HCT116 (cell line): ENCODE data around the gene AUTS2. TPM values are rescaled to one million over a fixed set of nuclear protein-coding genes. Genes with fewer than 3 reads are reported as not detected.

Source experiments
- ATAC-seq: fragments of 200-7000 bp; cut with Tn5 transposase; 2 replicates; pipeline ENCODE4 v1.9.1; 2020; ENCODE audit warnings: mild to moderate bottlenecking, moderate library complexity
- BruUV-seq: library from RNA; stranded (reverse); fragments of 400-500 nt; replicated peaks from 2 replicates; lab custom pipeline; 2021; lab: Mats Ljungman, UMichigan
- CTCF ChIA-PET: fragments of 300-600 bp; sonication (Branson Sonifier 250); formaldehyde crosslinking; loops from one replicate; lab custom pipeline; 2021; ENCODE audit warnings: antibody characterized with exemption; lab: Charles Lee
- POLR2A ChIA-PET: fragments of 300-600, 350-600 bp; sonication (Branson Sonifier 250); formaldehyde crosslinking; loops from one replicate; lab custom pipeline; 2021; ENCODE audit warnings: antibody characterized with exemption; lab: Charles Lee
- RAD21 ChIA-PET, 2 experiments: fragments of 300-600 bp; sonication (Branson Sonifier 250); formaldehyde crosslinking; loops; one replicate each; lab custom pipeline; 2023; ENCODE audit warnings: low total read pairs in 2 of 2; ENCODE audit not compliant: uncharacterized antibody in 2 of 2, unreplicated experiment in 2 of 2, low non-redundant PET in 1 of 2; lab: Charles Lee
- DNase-seq: peaks from one replicate; pipeline ENCODE4 v3.0.0-alpha.2; 2010; ENCODE audit warnings: low read depth, low spot score
- H2AFZ ChIP-seq: fragments of 200-600 bp; shearing (Covaris generic), sonication (generic); 2 replicates; pipeline ENCODE4 v1.6.1; 2017; ENCODE audit warnings: low read depth, mixed run types, mixed read lengths, antibody characterized with exemption, low read length; ENCODE audit not compliant: poor library complexity, severe bottlenecking
- H3K27ac ChIP-seq: 2 replicates; pipeline ENCODE4 v1.5.1; 2012; ENCODE audit warnings: low read depth, low read length
- H3K27me3 ChIP-seq: fragments of 200-600 bp; sonication (generic); 2 replicates; pipeline ENCODE4 v1.6.1; 2016; ENCODE audit warnings: mixed run types, low read length, mixed read lengths; ENCODE audit not compliant: insufficient read depth
- H3K36me3 ChIP-seq, 2 experiments: fragments of 200-500 bp in 1 of 2; fragments of 200-600 bp in 1 of 2; sonication (Bioruptor generic) in 1 of 2; sonication (generic) in 1 of 2; 2 replicates each; pipeline versions ENCODE4 v1.5.1 to v1.6.1; 2014 to 2016; ENCODE audit warnings: low read length in 2 of 2, inconsistent platforms in 1 of 2, mixed read lengths in 1 of 2, mixed run types in 1 of 2; ENCODE audit not compliant: insufficient read depth in 2 of 2, control insufficient read depth in 1 of 2
- H3K4me1 ChIP-seq, 2 experiments: fragments of 200-600 bp in 1 of 2; sonication (generic) in 1 of 2; 2 replicates each; pipeline versions ENCODE4 v1.5.1 to v1.6.1; 2012 to 2017; ENCODE audit warnings: low read length in 2 of 2, inconsistent platforms in 1 of 2, mild to moderate bottlenecking in 1 of 2, mixed read lengths in 1 of 2, mixed run types in 1 of 2, moderate library complexity in 1 of 2; ENCODE audit not compliant: insufficient read depth in 2 of 2, control insufficient read depth in 1 of 2
- H3K4me2 ChIP-seq: fragments of 200-600 bp; sonication (generic); 2 replicates; pipeline ENCODE4 v1.6.1; 2017; ENCODE audit warnings: mixed run types, low read length, mixed read lengths
- H3K4me3 ChIP-seq, 2 experiments: fragments of 200-600 bp in 1 of 2; sonication (generic) in 1 of 2; replicated peaks in 1 of 2; 2 replicates each; pipeline ENCODE4 v1.5.1; 2011 to 2016; ENCODE audit warnings: low read length in 2 of 2, control low read depth in 1 of 2, low read depth in 1 of 2, mild to moderate bottlenecking in 1 of 2, mixed read lengths in 1 of 2, mixed run types in 1 of 2
- H3K79me2 ChIP-seq: fragments of 200-600 bp; sonication (generic); 2 replicates; pipeline ENCODE4 v1.6.1; 2017; ENCODE audit warnings: mild to moderate bottlenecking, mixed run types, low read length, moderate library complexity, mixed read lengths; ENCODE audit not compliant: insufficient read depth
- H3K9ac ChIP-seq: fragments of 200-600 bp; sonication (generic); 2 replicates; pipeline ENCODE4 v1.6.1; 2016; ENCODE audit warnings: low read length, mixed read lengths
- H3K9me2 ChIP-seq: fragments of 200-600 bp; sonication (generic), shearing (Covaris generic); 2 replicates; pipeline ENCODE4 v1.6.1; 2017; ENCODE audit warnings: mixed run types, mild to moderate bottlenecking, moderate library complexity; ENCODE audit not compliant: insufficient read depth
- H3K9me3 ChIP-seq, 2 experiments: fragments of 200-500 bp in 1 of 2; fragments of 200-600 bp in 1 of 2; sonication (Bioruptor generic) in 1 of 2; sonication (generic) in 1 of 2; 2 replicates each; pipeline ENCODE4 v1.6.1; 2014 to 2017; ENCODE audit warnings: low read length in 2 of 2, mixed read lengths in 2 of 2, inconsistent platforms in 1 of 2, low read depth in 1 of 2, mild to moderate bottlenecking in 1 of 2, mixed run types in 1 of 2, moderate library complexity in 1 of 2; ENCODE audit not compliant: control insufficient read depth in 1 of 2, insufficient read depth in 1 of 2
- H4K20me1 ChIP-seq: fragments of 200-600 bp; sonication (generic), shearing (Covaris generic); 2 replicates; pipeline ENCODE4 v1.6.1; 2017; ENCODE audit warnings: mixed run types, mild to moderate bottlenecking, moderate library complexity; ENCODE audit not compliant: insufficient read depth
- CBX3 ChIP-seq: IDR thresholded peaks from 2 replicates; pipeline ENCODE4 v1.6.1; 2012; ENCODE audit warnings: low read depth
- CEBPB ChIP-seq: IDR thresholded peaks from 2 replicates; pipeline ENCODE4 v1.6.1; 2012; ENCODE audit warnings: low read depth
- CTCF ChIP-seq, 3 experiments: fragments of 200-600 bp in 1 of 3; sonication (generic) in 1 of 3; IDR thresholded peaks in 2 of 3; conservative IDR thresholded peaks in 1 of 3; 2 replicates each; pipeline ENCODE4 v1.5.1; 2012 to 2017; ENCODE audit warnings: low read depth in 2 of 3, low read length in 2 of 3, antibody characterized with exemption in 1 of 3, borderline replicate concordance in 1 of 3, control low read depth in 1 of 3, mild to moderate bottlenecking in 1 of 3, mixed read lengths in 1 of 3, mixed run types in 1 of 3, moderate library complexity in 1 of 3; ENCODE audit not compliant: insufficient read depth in 1 of 3
- EGR1 ChIP-seq: IDR thresholded peaks from 2 replicates; pipeline ENCODE4 v1.6.1; 2012; ENCODE audit warnings: low read depth
- ELF1 ChIP-seq: IDR thresholded peaks from 2 replicates; pipeline ENCODE4 v1.6.1; 2012; ENCODE audit warnings: low read depth, borderline replicate concordance
- EZH2 ChIP-seq: fragments of 200-600 bp; sonication (generic); IDR thresholded peaks from 2 replicates; pipeline ENCODE4 v1.6.1; 2017; ENCODE audit warnings: antibody characterized with exemption, mixed run types
- EZH2phosphoT487 ChIP-seq: fragments of 200-600 bp; IDR thresholded peaks from 2 replicates; pipeline ENCODE4 v1.6.1; 2018; ENCODE audit warnings: antibody characterized with exemption, borderline replicate concordance
- FOSL1 ChIP-seq: IDR thresholded peaks from 2 replicates; pipeline ENCODE4 v1.6.1; 2012; ENCODE audit warnings: low read depth
- MAX ChIP-seq: IDR thresholded peaks from 2 replicates; pipeline ENCODE4 v1.6.1; 2012
- POLR2A ChIP-seq: IDR thresholded peaks from 2 replicates; pipeline ENCODE4 v1.7.0; 2011; ENCODE audit warnings: borderline replicate concordance; ENCODE audit not compliant: insufficient read depth, insufficient read length; ENCODE audit errors: extremely low read depth
- POLR2AphosphoS5 ChIP-seq: IDR thresholded peaks from 2 replicates; pipeline ENCODE4 v1.6.1; 2011; ENCODE audit warnings: mild to moderate bottlenecking, low read depth, low read length, moderate library complexity
- SP1 ChIP-seq: IDR thresholded peaks from 2 replicates; pipeline ENCODE4 v1.6.1; 2012; ENCODE audit warnings: low read depth
- SRF ChIP-seq: IDR thresholded peaks from 2 replicates; pipeline ENCODE4 v1.6.1; 2012; ENCODE audit warnings: low read depth
- YY1 ChIP-seq: IDR thresholded peaks from 2 replicates; pipeline ENCODE4 v1.6.1; 2011; ENCODE audit warnings: low read length, low read depth, moderate library complexity, mild to moderate bottlenecking; ENCODE audit not compliant: insufficient replicate concordance; ENCODE audit errors: extremely low read depth
- ZBTB33 ChIP-seq: IDR thresholded peaks from 2 replicates; pipeline ENCODE4 v1.6.1; 2011; ENCODE audit warnings: mild to moderate bottlenecking, low read length, moderate library complexity; ENCODE audit not compliant: insufficient replicate concordance; ENCODE audit errors: extremely low read depth
- ZFX ChIP-seq: fragments of 450-650 bp; IDR thresholded peaks from 2 replicates; pipeline ENCODE4 v1.6.1; 2017
- ZNF274 ChIP-seq: fragments of 200-500 bp; sonication (Bioruptor generic); IDR thresholded peaks from 2 replicates; pipeline ENCODE4 v1.6.1; 2014; ENCODE audit warnings: mild to moderate bottlenecking, low read depth, low read length, inconsistent platforms
- intact Hi-C: fragments of 100-400 bp; cut with micrococcal nuclease; formaldehyde crosslinking; loops from 2 replicates; pipeline ENCODE4 v1.10.0; 2022
- total RNA-seq: library from RNA; stranded (reverse); gene quantifications from one replicate; pipeline ENCODE4 v1.2.1, GENCODE V29; 2021; ENCODE audit not compliant: unreplicated experiment

The AUTS2 gene
- total RNA-seq, 1 experiment from 2014 or later = 0.93 TPM

- H3K9me2 ChIP-seq = no peaks in the 10 kb centered on the region
- no peaks in the 10 kb centered on the region for H3K79me2 ChIP-seq
- no peak for ATAC-seq
- intact Hi-C loops = no loop called here
- no peak overlapping the region for H3K9ac ChIP-seq
- H2AFZ ChIP-seq = no peak overlapping the region
- ChIA-PET CTCF (no interaction called here), RAD21 (no interaction called here), POLR2A (no interaction called here)
- H3K27ac ChIP-seq = no peak overlapping the region
- H3K4me1 ChIP-seq = no peaks in the 10 kb centered on the region
- no peaks in the 10 kb centered on the region for H3K36me3 ChIP-seq
- H4K20me1 ChIP-seq = no peaks in the 10 kb centered on the region
- H3K4me3 ChIP-seq = no peak overlapping the region
- TF ChIP-seq CTCF (IDR thresholded peaks at IDR 0.05 in 2 of 3, conservative IDR thresholded peaks at IDR 0.05 in 1 of 3; ENCODE audit: borderline replicate concordance in 1 of 3, insufficient read depth in 1 of 3, low read depth in 2 of 3, low read length in 2 of 3) = no peak
- TF ChIP-seq FOSL1 = no peak
- TF ChIP-seq SRF = no peak
- TF ChIP-seq ZFX = no peak
- no peak for TF ChIP-seq ZNF274
- TF ChIP-seq ELF1 = no peak
- peaks cover 0 to 15% of the 10 kb centered on the region in 2 experiments; a peak in 2 of 4 replicates for H3K9me3 ChIP-seq
- DNase-seq = no peak
- no peaks in the 10 kb centered on the region for H3K27me3 ChIP-seq
- no peak overlapping the region for H3K4me2 ChIP-seq
- no TSS peak for BruUV-seq
Observed at GRCh38 chr7:69833964-69834363, 235.7 kb downstream of the AUTS2 start.

GRCh38 chr7:69836702-69837101 lies 238.4 kb downstream of the AUTS2 start:
- H3K79me2 ChIP-seq = no peaks in the 10 kb centered on the region
- BruUV-seq = no TSS peak
- ChIA-PET POLR2A (no interaction called here), RAD21 (no interaction called here), CTCF (no interaction called here)
- H3K4me1 ChIP-seq = no peaks in the 10 kb centered on the region
- H3K9me2 ChIP-seq = no peaks in the 10 kb centered on the region
- peaks cover 0 to 28% of the 10 kb centered on the region in 2 experiments; a peak in 2 of 4 replicates for H3K9me3 ChIP-seq
- no peaks in the 10 kb centered on the region for H3K27me3 ChIP-seq
- no peaks in the 10 kb centered on the region for H4K20me1 ChIP-seq
- H3K36me3 ChIP-seq = no peaks in the 10 kb centered on the region
- intact Hi-C loops = no loop called here
- H3K9ac ChIP-seq = no peak overlapping the region
- no peak overlapping the region for H2AFZ ChIP-seq
- DNase-seq (no peak), ATAC-seq (no peak)
- H3K4me3 ChIP-seq = no peak overlapping the region
- H3K4me2 ChIP-seq = no peak overlapping the region
- H3K27ac ChIP-seq = no peak overlapping the region
- TF ChIP-seq POLR2A = no peak
- TF ChIP-seq CBX3 = no peak
- TF ChIP-seq ZBTB33 = no peak
- no peak for TF ChIP-seq EZH2
- no peak for TF ChIP-seq MAX
- no peak for TF ChIP-seq ZFX
- TF ChIP-seq SRF = no peak
- no peak for TF ChIP-seq EGR1
- TF ChIP-seq YY1 = no peak
- TF ChIP-seq FOSL1 = no peak
- no peak for TF ChIP-seq POLR2AphosphoS5
- TF ChIP-seq CEBPB = no peak
- TF ChIP-seq EZH2phosphoT487 = no peak
- no peak for TF ChIP-seq ZNF274
- TF ChIP-seq SP1 = no peak
- TF ChIP-seq ELF1 = no peak
